Epithelial cell of esophagus (primary cell): Measurements from ENCODE around the gene MAML3.
A peak's percentile ranks its signal among the peaks of the same experiment; 100 is the strongest.
"Not testable (repeated sequence)": the region's sequence is repeated elsewhere in the genome, so short reads cannot be mapped to it uniquely, and the experiment has no call there.

ENCODE experiments used
- DNase-seq: peaks from one replicate; pipeline ENCODE4 v3.0.0; 2010; ENCODE audit warnings: low read depth
- H3K4me3 ChIP-seq: 2 replicates; pipeline ENCODE4 v1.5.1; 2011; ENCODE audit warnings: mild to moderate bottlenecking, low read length, control low read depth
- CTCF ChIP-seq: IDR thresholded peaks from 2 replicates; pipeline ENCODE4 v1.5.1; 2011; ENCODE audit warnings: low read depth, mild to moderate bottlenecking, low read length, control low read depth, inconsistent platforms; ENCODE audit not compliant: insufficient read depth; ENCODE audit errors: missing control alignments

The MAML3 gene

GRCh38 chr4:139955600-139955999, 198.4 kb downstream of the MAML3 start:
- H3K4me3 ChIP-seq: no peak overlapping the region
- TF ChIP-seq CTCF: no peak
- no peak for DNase-seq

GRCh38 chr4:139954512-139954911, 199.5 kb downstream of the MAML3 start:
- TF ChIP-seq CTCF: no peak
- DNase-seq: no peak
- H3K4me3 ChIP-seq: no peak overlapping the region

- H3K4me3 ChIP-seq: no peak overlapping the region
- peak; percentile 59 for DNase-seq
- no peak for TF ChIP-seq CTCF
Observed at GRCh38 chr4:139951021-139951420, 203.0 kb downstream of the MAML3 start.

- no peak overlapping the region for H3K4me3 ChIP-seq
- DNase-seq: no peak
- TF ChIP-seq CTCF: no peak
Observed at GRCh38 chr4:139950568-139950967, 203.4 kb downstream of the MAML3 start.

- not testable (repeated sequence) for DNase-seq
Observed at GRCh38 chr4:139944916-139945315, 209.1 kb downstream of the MAML3 start.

GRCh38 chr4:139943277-139943676, 210.7 kb downstream of the MAML3 start:
- no peak for TF ChIP-seq CTCF
- no peak for DNase-seq
- H3K4me3 ChIP-seq: no peak overlapping the region

More at GRCh38 chr4:139944916-139945315, 209.1 kb downstream of the MAML3 start:
- H3K4me3 ChIP-seq: not testable (repeated sequence)

- H3K4me3 ChIP-seq: no peak overlapping the region
- no peak for TF ChIP-seq CTCF
- DNase-seq: no peak
Observed at GRCh38 chr4:139942241-139942640, 211.7 kb downstream of the MAML3 start.

GRCh38 chr4:139940600-139940999, 213.4 kb downstream of the MAML3 start:
- no peak overlapping the region for H3K4me3 ChIP-seq
- TF ChIP-seq CTCF: no peak
- DNase-seq: no peak
